ENCODE results near the gene APOBEC3G.

DNA sequence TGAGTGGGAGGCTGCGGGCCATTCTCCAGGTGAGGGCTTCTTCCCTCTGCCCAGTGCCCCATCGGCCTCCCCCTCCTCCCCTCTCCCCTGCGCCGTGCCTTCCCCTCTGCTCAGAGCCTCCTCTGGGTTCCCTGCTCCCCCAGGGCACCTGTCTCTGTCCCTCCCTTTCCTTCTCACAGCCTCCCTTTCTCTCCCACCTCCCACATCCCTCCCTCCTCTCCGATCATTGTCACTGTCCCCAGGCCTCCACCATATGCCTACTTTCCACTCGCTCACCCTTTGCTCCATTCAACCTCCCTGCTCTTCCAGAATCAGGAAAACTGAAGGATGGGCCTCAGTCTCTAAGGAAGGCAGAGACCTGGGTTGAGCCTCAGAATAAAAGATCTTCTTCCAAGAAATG lies 10.0 kb downstream of the APOBEC3G start:
- TF ChIP-seq, protein P1, sequence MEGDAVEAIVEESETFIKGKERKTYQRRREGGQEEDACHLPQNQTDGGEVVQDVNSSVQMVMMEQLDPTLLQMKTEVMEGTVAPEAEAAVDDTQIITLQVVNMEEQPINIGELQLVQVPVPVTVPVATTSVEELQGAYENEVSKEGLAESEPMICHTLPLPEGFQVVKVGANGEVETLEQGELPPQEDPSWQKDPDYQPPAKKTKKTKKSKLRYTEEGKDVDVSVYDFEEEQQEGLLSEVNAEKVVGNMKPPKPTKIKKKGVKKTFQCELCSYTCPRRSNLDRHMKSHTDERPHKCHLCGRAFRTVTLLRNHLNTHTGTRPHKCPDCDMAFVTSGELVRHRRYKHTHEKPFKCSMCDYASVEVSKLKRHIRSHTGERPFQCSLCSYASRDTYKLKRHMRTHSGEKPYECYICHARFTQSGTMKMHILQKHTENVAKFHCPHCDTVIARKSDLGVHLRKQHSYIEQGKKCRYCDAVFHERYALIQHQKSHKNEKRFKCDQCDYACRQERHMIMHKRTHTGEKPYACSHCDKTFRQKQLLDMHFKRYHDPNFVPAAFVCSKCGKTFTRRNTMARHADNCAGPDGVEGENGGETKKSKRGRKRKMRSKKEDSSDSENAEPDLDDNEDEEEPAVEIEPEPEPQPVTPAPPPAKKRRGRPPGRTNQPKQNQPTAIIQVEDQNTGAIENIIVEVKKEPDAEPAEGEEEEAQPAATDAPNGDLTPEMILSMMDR (IDR thresholded peaks at IDR 0.05) = no peak
- no peak for TF ChIP-seq POLR2A (IDR thresholded peaks at IDR 0.05)

Data from tibial nerve (tissue), 3 donors.